Right lobe of liver (tissue), 6 donors: ENCODE measurements around the gene DSCAML1. TPM values are rescaled to one million over a fixed set of nuclear protein-coding genes. Genes with fewer than 3 reads are reported as not detected.

Experiments used
- ATAC-seq, 4 donors: fragments of 200-7000 bp; cut with Tn5 transposase; one replicate each; pipeline ENCODE4 v1.9.1; 2020; ENCODE audit warnings: mild to moderate bottlenecking in 4 of 4, moderate library complexity in 4 of 4
- DNase-seq, 3 donors: peaks; one replicate each; pipeline ENCODE4 v3.0.0-alpha.2; 2020
- H3K27ac ChIP-seq, 3 donors: fragments of 200-600 bp; one replicate each; pipeline ENCODE4 v1.8.0; 2022
- H3K27me3 ChIP-seq, 2 donors: fragments of 200-600 bp; one replicate each; pipeline ENCODE4 v1.8.0; 2022
- H3K36me3 ChIP-seq, 4 donors: fragments of 200-600 bp; sonication (generic) in 1 of 4; one replicate each; pipeline versions ENCODE4 v1.5.1 to v1.8.0; 2017 to 2022; ENCODE audit warnings: control low read depth in 1 of 4
- H3K4me1 ChIP-seq, 4 donors: fragments of 200-600 bp; sonication (generic) in 1 of 4; one replicate each; pipeline versions ENCODE4 v1.5.1 to v1.8.0; 2017 to 2022; ENCODE audit warnings: control low read depth in 1 of 4
- H3K4me3 ChIP-seq, 3 donors: fragments of 200-600 bp; one replicate each; pipeline ENCODE4 v1.8.0; 2022
- H3K9me3 ChIP-seq, 4 donors: fragments of 200-600 bp; sonication (generic) in 1 of 4; one replicate each; pipeline versions ENCODE4 v1.5.1 to v1.8.0; 2017 to 2022; ENCODE audit warnings: control low read depth in 1 of 4
- CTCF ChIP-seq, 4 donors: fragments of 200-600 bp in 3 of 4; fragments of 450-650 bp in 1 of 4; IDR thresholded peaks; one replicate each; pipeline versions ENCODE4 v1.5.1 to v1.8.0; 2016 to 2022; ENCODE audit warnings: antibody characterized with exemption in 4 of 4, mild to moderate bottlenecking in 2 of 4
- POLR2A ChIP-seq: fragments of 450-650 bp; IDR thresholded peaks from one replicate; pipeline ENCODE4 v1.6.1; 2017; ENCODE audit warnings: antibody characterized with exemption, mild to moderate bottlenecking
- WGBS: methylation state at CpG from one replicate; pipeline ENCODE4 v1.1.6; 2018; ENCODE audit warnings: low coverage, low lambda C conversion rate; ENCODE audit not compliant: insufficient coverage; ENCODE audit errors: missing lambda C conversion rate; 5-methylcytosine and 5-hydroxymethylcytosine counted together
- intact Hi-C, 2 donors: fragments of 100-400 bp; cut with DNase I; formaldehyde crosslinking; loops; one replicate each; pipeline versions ENCODE4 v1.11.2 to v1.14.1; 2022
- total RNA-seq, 6 experiments: library from RNA; depleted of rRNA in 2 of 6; stranded (reverse); fragments of >200 nt in 2 of 6; fragmentation: NEBNext Ultra II Directional in 3 of 6; extraction: Animal tissue kit (Norgen Biotek cat#: 25700) in 3 of 6; gene quantifications; one replicate each; pipeline versions ENCODE4 v1.1.0 to v1.2.4, GENCODE V29; 2016 to 2023
- donor health status: DM: no; HTN: yes; CAD: no.
- donor health status: DM: no; HTN: no; CAD: no.
- donor health status: DM: no; HTN: no; CAD: no.
- donor health status: DM: no; HTN: yes; CAD: no.
- donor health status: DM: no; HTN: yes; CAD: no.

DSCAML1 gene
- total RNA-seq, 6 experiments from 2014 or later = 0.06 to 0.92 (median 0.22) TPM; not detected in 1

DNA sequence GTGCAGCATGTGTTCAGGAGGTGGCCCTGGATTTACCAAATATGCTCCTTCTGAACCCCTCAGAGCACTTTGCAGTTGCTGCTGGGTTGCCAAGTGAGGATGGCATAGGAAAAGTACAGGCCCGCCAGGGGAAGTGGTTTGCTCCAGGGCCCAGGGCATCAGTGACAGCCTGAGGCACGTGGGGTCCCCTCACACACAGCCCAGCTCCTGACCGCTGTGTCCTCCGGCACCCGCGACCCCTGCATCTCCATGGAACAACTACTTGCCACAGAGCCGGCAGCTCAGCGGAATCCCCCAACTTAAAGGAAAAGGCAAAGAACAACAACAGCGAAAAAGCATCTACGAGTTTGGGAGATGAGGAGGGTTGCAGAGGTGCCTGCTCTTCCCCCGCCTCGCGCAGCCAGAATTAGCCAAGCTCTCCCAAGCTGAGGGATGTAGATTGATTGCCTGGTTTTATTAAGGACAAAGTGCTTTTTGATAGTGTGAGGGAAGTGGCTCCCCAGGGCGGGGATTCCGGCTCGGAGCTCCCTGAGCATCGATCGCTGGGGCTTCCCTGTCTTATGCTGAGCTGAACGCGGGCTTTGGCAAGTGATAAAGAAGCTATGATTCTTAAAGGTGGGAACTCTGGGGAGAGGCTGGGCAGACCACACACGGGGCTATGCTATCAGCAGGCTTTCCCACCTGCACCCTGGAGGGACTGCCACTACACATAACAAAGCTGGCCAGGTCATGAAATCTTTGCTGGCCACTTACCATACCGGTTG is 294.8 kb downstream of the DSCAML1 start:
- H3K27me3 ChIP-seq = no peaks in the 10 kb centered on the region
- WGBS = 56% methylated on average over 9 of the region's 22 CpGs
- H3K4me3 ChIP-seq = no peak overlapping the region
- ATAC-seq (no peak), DNase-seq (no peak)
- no peaks in the 10 kb centered on the region for H3K4me1 ChIP-seq
- H3K27ac ChIP-seq = no peak overlapping the region
- TF ChIP-seq POLR2A (no peak), CTCF (IDR thresholded peaks at IDR 0.05) (no peak)
- intact Hi-C loops = no loop called here
- H3K36me3 ChIP-seq = no peaks in the 10 kb centered on the region
- no peaks in the 10 kb centered on the region for H3K9me3 ChIP-seq

- Histone ChIP-seq H3K36me3 (no peaks in the 10 kb centered on the region), H3K9me3 (no peaks in the 10 kb centered on the region), H3K27ac (no peak overlapping the region), H3K4me1 (no peaks in the 10 kb centered on the region), H3K4me3 (no peak overlapping the region), H3K27me3 (no peaks in the 10 kb centered on the region)
- no peak for ATAC-seq
- no peak for DNase-seq
- TF ChIP-seq POLR2A = no peak
- no peak for TF ChIP-seq CTCF (IDR thresholded peaks at IDR 0.05)
- WGBS = 77% methylated on average over 7 of the region's 14 CpGs
- intact Hi-C loops = no loop called here
Observed at GRCh38 chr11:117501237-117501898, 295.6 kb downstream of the DSCAML1 start.

DNA sequence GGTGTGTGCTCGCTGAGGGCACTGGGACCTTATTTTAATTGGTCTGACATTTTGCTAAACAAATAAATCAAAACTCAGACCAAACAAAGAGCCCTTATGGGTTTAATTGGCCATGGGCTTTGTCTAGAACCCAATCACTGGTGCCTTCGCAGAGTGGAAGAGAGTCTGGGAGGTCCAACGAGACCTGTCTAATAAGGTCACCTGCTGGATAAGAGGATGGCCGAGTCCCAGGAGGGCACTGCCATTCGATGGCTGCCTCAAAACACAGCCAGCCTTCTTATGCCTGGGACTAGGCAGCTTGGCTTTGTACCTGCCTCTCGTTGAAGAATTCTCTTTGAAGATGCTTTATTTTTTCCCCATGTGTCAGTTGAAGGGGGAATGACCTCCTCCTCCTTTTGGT is 298.2 kb downstream of the DSCAML1 start:
- no peaks in the 10 kb centered on the region for H3K27me3 ChIP-seq
- no peaks in the 10 kb centered on the region for H3K9me3 ChIP-seq
- intact Hi-C loops = no loop called here
- TF ChIP-seq CTCF (IDR thresholded peaks at IDR 0.05) = no peak
- no peak for TF ChIP-seq POLR2A
- no peak for ATAC-seq
- H3K27ac ChIP-seq = no peak overlapping the region
- H3K4me3 ChIP-seq = no peak overlapping the region
- H3K36me3 ChIP-seq = no peaks in the 10 kb centered on the region
- 75% methylated on average over 3 of the region's 6 CpGs for WGBS
- H3K4me1 ChIP-seq = no peaks in the 10 kb centered on the region
- no peak for DNase-seq

DNA sequence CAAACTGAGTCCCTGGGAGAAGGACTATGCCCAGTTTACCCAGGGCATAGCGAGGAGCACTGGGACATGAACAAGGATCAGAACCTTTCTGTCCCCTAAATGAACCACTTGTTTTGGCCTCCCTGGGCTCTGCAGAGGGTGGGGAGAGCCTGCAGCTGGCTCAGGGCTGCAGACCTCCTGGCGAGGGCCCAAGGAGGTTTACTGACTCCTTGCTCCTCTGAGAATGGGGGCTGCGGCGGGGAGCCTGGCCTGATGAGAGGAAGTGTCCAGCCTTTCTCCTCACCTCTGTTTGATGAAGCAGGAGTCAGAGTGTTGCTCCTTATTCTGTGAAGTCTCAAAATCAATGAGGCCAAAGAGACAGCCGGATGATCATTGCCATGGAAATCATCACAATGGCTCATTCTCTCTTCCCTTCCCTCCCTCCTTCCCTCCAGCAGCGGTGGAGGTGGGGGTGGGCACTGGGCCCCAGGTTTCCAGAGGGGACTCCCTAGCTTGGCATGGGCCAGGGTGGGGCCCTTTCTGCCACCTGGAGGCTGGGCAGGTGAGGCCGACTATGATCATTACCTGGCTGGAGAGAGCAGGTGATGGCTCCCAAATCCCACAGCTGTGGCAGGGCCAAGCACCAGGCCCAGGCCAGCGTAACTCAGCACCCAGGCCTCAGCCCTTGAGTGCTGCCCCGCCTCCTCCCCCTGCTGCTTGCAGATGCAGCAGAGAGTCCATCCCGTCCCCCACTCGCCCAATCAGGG is 299.6 kb downstream of the DSCAML1 start:
- WGBS = 100% methylated on average over 1 of the region's 11 CpGs
- no peak for DNase-seq
- H3K36me3 ChIP-seq = no peaks in the 10 kb centered on the region
- ATAC-seq = no peak
- TF ChIP-seq CTCF (IDR thresholded peaks at IDR 0.05) (no peak), POLR2A (no peak)
- intact Hi-C loops = no loop called here
- H3K4me3 ChIP-seq = no peak overlapping the region
- no peaks in the 10 kb centered on the region for H3K9me3 ChIP-seq
- no peaks in the 10 kb centered on the region for H3K4me1 ChIP-seq
- no peak overlapping the region for H3K27ac ChIP-seq
- no peaks in the 10 kb centered on the region for H3K27me3 ChIP-seq
